Mononuclear cell (primary cell): ENCODE measurements around the gene C17orf58. TPM values are rescaled to one million over a fixed set of nuclear protein-coding genes. Genes with fewer than 3 reads are reported as not detected.
"Not testable (repeated sequence)": the region's sequence is repeated elsewhere in the genome, so short reads cannot be mapped to it uniquely, and the experiment has no call there.

Source experiments
- H3K27me3 ChIP-seq: 2 replicates; pipeline ENCODE4 v1.6.0; 2011; ENCODE audit warnings: low read length, control low read depth; ENCODE audit not compliant: insufficient read depth
- H3K4me1 ChIP-seq: 2 replicates; pipeline ENCODE4 v1.5.1; 2011; ENCODE audit warnings: mild to moderate bottlenecking, low read length, control low read depth; ENCODE audit not compliant: insufficient read depth
- H3K4me3 ChIP-seq: 2 replicates; pipeline ENCODE4 v1.5.1; 2011; ENCODE audit warnings: mild to moderate bottlenecking, low read length, moderate library complexity
- H3K9me3 ChIP-seq: 2 replicates; pipeline ENCODE4 v1.5.1; 2011; ENCODE audit warnings: low read depth, mild to moderate bottlenecking, control low read depth, low read length
- total RNA-seq: library from RNA; depleted of rRNA; stranded (reverse); fragments of >200 nt; gene quantifications from one replicate; pipeline ENCODE4 v1.2.3, GENCODE V29; 2012

The C17orf58 gene
- total RNA-seq, 1 donor, result 2.1 TPM

GRCh38 chr17:67990909-67991308 lies 5.4 kb downstream of the C17orf58 start:
- Histone ChIP-seq H3K4me3 (no peak overlapping the region), H3K27me3 (peaks cover 7% of the 10 kb centered on the region)

GRCh38 chr17:67983383-67983688 lies 12.9 kb downstream of the C17orf58 start:
- no peaks in the 10 kb centered on the region for H3K9me3 ChIP-seq
- H3K4me1 ChIP-seq, result no peaks in the 10 kb centered on the region
- no peak overlapping the region for H3K4me3 ChIP-seq
- no peaks in the 10 kb centered on the region for H3K27me3 ChIP-seq

More at GRCh38 chr17:67990909-67991308, 5.4 kb downstream of the C17orf58 start:
- H3K9me3 ChIP-seq, result no peaks in the 10 kb centered on the region
- H3K4me1 ChIP-seq, result peaks cover 32% of the 10 kb centered on the region

GRCh38 chr17:67982686-67983382 lies 13.4 kb downstream of the C17orf58 start:
- no peaks in the 10 kb centered on the region for H3K4me1 ChIP-seq
- H3K9me3 ChIP-seq, result no peaks in the 10 kb centered on the region
- H3K4me3 ChIP-seq, result no peak overlapping the region
- H3K27me3 ChIP-seq, result no peaks in the 10 kb centered on the region

GRCh38 chr17:67982034-67982640 lies 14.1 kb downstream of the C17orf58 start:
- Histone ChIP-seq H3K4me3 (no peak overlapping the region), H3K9me3 (no peaks in the 10 kb centered on the region), H3K4me1 (no peaks in the 10 kb centered on the region), H3K27me3 (no peaks in the 10 kb centered on the region)

GRCh38 chr17:67980883-67981282 lies 15.4 kb downstream of the C17orf58 start:
- H3K9me3 ChIP-seq, H3K4me3 ChIP-seq, H3K4me1 ChIP-seq, H3K27me3 ChIP-seq: not testable (repeated sequence)

- Histone ChIP-seq H3K27me3 (no peaks in the 10 kb centered on the region), H3K9me3 (no peaks in the 10 kb centered on the region), H3K4me3 (no peak overlapping the region), H3K4me1 (no peaks in the 10 kb centered on the region)
These were observed 15.8 kb downstream of the C17orf58 start for GRCh38 chr17:67980456-67980855.

- not testable (repeated sequence) for H3K4me1 ChIP-seq, H3K27me3 ChIP-seq, H3K9me3 ChIP-seq, H3K4me3 ChIP-seq
These were observed 20.0 kb downstream of the C17orf58 start for GRCh38 chr17:67976306-67976705.

GRCh38 chr17:67974598-67975066 lies 21.6 kb downstream of the C17orf58 start:
- Histone ChIP-seq H3K9me3 (no peaks in the 10 kb centered on the region), H3K4me3 (no peak overlapping the region), H3K27me3 (no peaks in the 10 kb centered on the region), H3K4me1 (no peaks in the 10 kb centered on the region)

GRCh38 chr17:67974185-67974584 lies 22.1 kb downstream of the C17orf58 start:
- Histone ChIP-seq H3K4me1 (no peaks in the 10 kb centered on the region), H3K27me3 (no peaks in the 10 kb centered on the region), H3K9me3 (no peaks in the 10 kb centered on the region), H3K4me3 (no peak overlapping the region)

- Histone ChIP-seq H3K4me1 (no peaks in the 10 kb centered on the region), H3K9me3 (no peaks in the 10 kb centered on the region), H3K4me3 (no peak overlapping the region), H3K27me3 (no peaks in the 10 kb centered on the region)
These were observed 25.5 kb downstream of the C17orf58 start for GRCh38 chr17:67970783-67971182.

- H3K27me3 ChIP-seq, H3K4me3 ChIP-seq, H3K9me3 ChIP-seq, H3K4me1 ChIP-seq: not testable (repeated sequence)
These were observed 33.1 kb downstream of the C17orf58 start for GRCh38 chr17:67963145-67963572.

GRCh38 chr17:67962156-67962555 lies 34.1 kb downstream of the C17orf58 start:
- not testable (repeated sequence) for H3K4me3 ChIP-seq, H3K9me3 ChIP-seq, H3K4me1 ChIP-seq, H3K27me3 ChIP-seq

- not testable (repeated sequence) for H3K27me3 ChIP-seq, H3K4me1 ChIP-seq, H3K4me3 ChIP-seq, H3K9me3 ChIP-seq
These were observed 36.0 kb downstream of the C17orf58 start for GRCh38 chr17:67960276-67960675.

GRCh38 chr17:67959510-67959909 lies 36.8 kb downstream of the C17orf58 start:
- no peak overlapping the region for H3K4me3 ChIP-seq
- no peaks in the 10 kb centered on the region for H3K27me3 ChIP-seq
- H3K4me1 ChIP-seq, result no peaks in the 10 kb centered on the region
- H3K9me3 ChIP-seq, result no peaks in the 10 kb centered on the region

GRCh38 chr17:67950945-67951344 lies 45.3 kb downstream of the C17orf58 start:
- Histone ChIP-seq H3K27me3 (no peaks in the 10 kb centered on the region), H3K4me1 (no peaks in the 10 kb centered on the region), H3K4me3 (no peak overlapping the region), H3K9me3 (no peaks in the 10 kb centered on the region)

- no peaks in the 10 kb centered on the region for H3K9me3 ChIP-seq
- no peaks in the 10 kb centered on the region for H3K4me1 ChIP-seq
- no peak overlapping the region for H3K4me3 ChIP-seq
- no peaks in the 10 kb centered on the region for H3K27me3 ChIP-seq
These were observed 48.9 kb downstream of the C17orf58 start for GRCh38 chr17:67947325-67947813.
